ENCODE results near the gene TCN1. TPM values are rescaled to one million over a fixed set of nuclear protein-coding genes. Genes with fewer than 3 reads are reported as not detected.

Gene TCN1
- total and polyA plus RNA-seq, 9 of the 15 experiments (the other 6 are each of a cell fraction or from before 2014, with no cell fraction given) = 0.63 to 25.9 (median 8.0) TPM

- TF ChIP-seq CREB5 (CRISPR knock-in tag; IDR thresholded peaks at IDR 0.05) (no peak), CHD1 (IDR thresholded peaks at IDR 0.05; ENCODE audit: low read length) (peak; percentile 44), ZNF785 (CRISPR knock-in tag; IDR thresholded peaks at IDR 0.05) (no peak), ZNF384 (IDR thresholded peaks at IDR 0.05; ENCODE audit: low read depth, low read length) (peak; percentile 16; the same call in 1 of the 2 replicates), ARID4B (CRISPR knock-in tag; IDR thresholded peaks at IDR 0.05) (0 out of 2 replicates have a peak, but pooled peaks have one; percentile 35), ZHX1 (conservative IDR thresholded peaks at IDR 0.05; ENCODE audit: low read length) (peak; percentile 78; the same call in 1 of the 2 replicates), CBFB (CRISPR knock-in tag; IDR thresholded peaks at IDR 0.05) (peak; percentile 96), GABPB1 (CRISPR knock-in tag; IDR thresholded peaks at IDR 0.05) (peak; percentile 100), POU5F1 (IDR thresholded peaks at IDR 0.05; ENCODE audit: borderline replicate concordance, low read depth, low read length, partially characterized antibody) (no peak), DNMT1 (IDR thresholded peaks at IDR 0.05) (no peak), ETS1 (conservative IDR thresholded peaks at IDR 0.05; ENCODE audit: control insufficient read depth, low read depth, low read length) (peak; percentile 80), NRF1 (conservative IDR thresholded peaks at IDR 0.05 in 1 of 2, IDR thresholded peaks at IDR 0.05 in 1 of 2) (peak; percentile 55 to 65; a peak in 3 of 4 replicates)
Observed at GRCh38 chr11:59810189-59810910, 55.9 kb downstream of the TCN1 start, which contains the start of gene MRPL16 (continued).

Measured in K562 (cell line).